HG03097 (cell line): Measurements from ENCODE around the gene EFNA5.

Experiments used
- ATAC-seq: cut with Tn5 transposase; IDR thresholded peaks from one replicate; pipeline ENCODE4 v1.9.1; 2021; ENCODE audit not compliant: unreplicated experiment, low FRiP score

EFNA5 gene

DNA sequence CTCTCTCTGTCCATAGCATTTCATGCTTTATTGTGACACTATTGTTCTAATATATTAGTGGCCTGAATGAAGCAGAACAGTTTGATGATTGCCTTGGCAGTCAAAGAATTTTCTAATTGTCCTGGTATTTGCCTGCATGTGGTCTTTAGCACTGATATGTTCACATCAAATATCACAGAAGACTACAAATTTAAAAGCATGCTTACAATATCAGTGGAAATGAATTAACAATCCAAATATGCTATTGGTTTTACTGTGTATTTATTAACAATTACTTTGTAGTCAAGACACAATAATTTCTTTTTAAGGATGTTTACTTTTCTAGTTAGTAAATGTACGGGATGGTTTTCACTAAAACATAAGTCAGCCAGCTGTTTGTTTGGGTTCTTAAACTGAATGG is 18.3 kb downstream of the EFNA5 start:
- no peak for ATAC-seq

DNA sequence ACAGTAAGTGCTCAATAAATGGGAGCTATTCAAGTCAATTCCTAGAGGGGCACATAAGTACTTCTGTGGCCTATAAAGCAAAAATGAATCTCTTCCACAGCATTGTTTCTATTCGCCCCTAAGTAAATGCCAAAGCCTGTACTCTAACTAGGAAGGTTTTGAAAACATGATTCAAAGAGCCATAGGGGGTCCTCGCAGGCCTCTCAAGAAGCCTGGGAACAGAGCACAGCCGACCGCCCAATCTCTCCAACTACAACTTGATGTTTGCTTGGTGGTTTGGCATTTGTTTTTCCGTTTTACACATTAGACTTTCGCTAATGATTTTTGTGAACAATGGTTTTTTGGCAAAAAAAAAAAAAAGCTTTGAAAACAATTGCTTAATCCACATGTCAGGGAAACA is 19.4 kb downstream of the EFNA5 start:
- no peak for ATAC-seq

DNA sequence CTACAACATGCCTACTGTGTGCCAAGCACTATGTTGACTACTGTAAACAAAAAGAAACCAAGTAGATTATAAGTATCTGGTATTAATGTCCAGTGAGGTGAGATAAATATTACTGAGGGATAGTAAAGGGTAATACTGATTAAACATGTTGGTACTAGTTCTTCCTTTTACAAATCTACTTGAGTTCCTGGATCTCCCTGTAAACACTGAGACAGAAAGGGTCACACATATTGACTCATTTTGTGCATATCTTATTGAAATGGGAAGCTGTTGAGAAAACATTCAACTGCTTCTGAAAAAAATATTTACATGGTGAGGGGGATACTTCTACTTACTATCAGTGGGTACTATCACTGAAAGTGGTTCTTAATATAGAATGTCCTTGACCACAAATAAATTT is 24.3 kb downstream of the EFNA5 start:
- no peak for ATAC-seq

DNA sequence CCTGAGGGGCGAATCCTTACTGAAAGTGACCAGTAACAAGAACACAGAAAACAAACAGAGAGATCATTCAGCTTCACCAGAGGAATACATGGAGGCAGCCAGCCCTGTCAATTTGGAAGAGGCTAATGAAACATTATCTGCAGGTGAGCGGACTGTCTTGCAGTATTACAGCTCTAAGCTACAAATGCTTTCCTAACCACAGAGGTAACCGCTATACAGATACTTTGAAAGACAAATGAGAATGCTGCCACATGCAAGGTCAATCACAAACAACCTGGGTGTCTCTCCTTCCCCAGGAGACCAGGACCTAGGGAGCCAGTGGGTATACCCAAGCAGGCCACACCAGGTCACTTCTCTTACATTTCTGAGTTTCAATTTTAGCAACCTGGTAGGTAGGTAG is 30.2 kb downstream of the EFNA5 start:
- ATAC-seq = no peak

DNA sequence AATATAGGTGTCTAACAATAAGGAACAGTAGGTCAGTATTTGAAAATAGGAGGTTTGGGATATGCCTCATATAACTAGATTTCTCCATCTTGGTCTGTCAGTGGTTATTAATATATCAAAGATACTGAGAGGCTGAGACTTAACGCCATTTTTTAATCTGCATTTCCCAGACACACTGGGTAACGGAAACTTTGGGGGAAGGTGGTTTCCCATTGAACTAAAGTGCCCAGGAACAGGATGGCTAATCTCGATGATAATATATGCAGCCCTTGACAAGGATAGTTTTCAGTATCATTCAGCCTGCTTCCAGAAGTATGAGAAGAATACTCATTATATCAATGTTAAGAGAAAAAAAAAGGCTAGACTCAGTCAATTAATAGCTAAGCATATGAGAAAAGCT is 30.7 kb downstream of the EFNA5 start:
- no peak for ATAC-seq

DNA sequence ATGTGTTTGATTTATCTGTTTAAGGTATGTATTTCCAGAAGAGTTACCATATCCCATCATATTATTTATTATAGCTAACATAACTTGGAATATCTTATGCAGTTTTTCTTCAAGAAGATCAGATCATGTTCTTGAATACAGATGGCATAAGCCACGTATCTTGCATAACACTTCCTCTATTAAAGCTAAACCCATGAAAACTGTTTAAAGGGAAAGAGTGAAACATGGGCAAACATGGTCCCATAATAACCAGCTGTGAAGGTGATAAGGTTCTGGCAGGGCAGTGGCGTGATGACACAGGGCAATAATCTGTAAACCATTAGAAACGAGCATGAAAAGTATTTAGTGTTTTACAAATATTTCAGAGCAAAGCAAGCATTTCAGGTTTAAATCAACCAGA is 34.2 kb downstream of the EFNA5 start:
- ATAC-seq = no peak

DNA sequence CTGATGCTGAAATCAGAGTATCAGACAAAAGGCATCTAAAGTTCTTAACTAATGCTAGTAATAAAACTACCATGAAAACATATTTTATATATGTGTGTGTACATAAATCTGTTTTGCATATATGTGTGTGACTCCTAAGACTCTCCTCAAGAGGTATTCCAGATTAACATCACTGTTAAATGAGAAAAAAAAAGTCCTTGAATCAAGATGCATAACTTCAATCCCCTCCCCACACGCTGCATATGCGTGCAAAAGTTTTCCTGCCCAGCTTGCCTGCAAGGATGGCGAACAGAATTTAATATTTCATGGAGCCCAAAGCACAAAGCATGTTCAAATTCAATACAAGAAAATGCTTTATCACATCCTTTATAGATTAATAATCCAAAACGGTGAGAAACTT is 34.7 kb downstream of the EFNA5 start:
- ATAC-seq = no peak

DNA sequence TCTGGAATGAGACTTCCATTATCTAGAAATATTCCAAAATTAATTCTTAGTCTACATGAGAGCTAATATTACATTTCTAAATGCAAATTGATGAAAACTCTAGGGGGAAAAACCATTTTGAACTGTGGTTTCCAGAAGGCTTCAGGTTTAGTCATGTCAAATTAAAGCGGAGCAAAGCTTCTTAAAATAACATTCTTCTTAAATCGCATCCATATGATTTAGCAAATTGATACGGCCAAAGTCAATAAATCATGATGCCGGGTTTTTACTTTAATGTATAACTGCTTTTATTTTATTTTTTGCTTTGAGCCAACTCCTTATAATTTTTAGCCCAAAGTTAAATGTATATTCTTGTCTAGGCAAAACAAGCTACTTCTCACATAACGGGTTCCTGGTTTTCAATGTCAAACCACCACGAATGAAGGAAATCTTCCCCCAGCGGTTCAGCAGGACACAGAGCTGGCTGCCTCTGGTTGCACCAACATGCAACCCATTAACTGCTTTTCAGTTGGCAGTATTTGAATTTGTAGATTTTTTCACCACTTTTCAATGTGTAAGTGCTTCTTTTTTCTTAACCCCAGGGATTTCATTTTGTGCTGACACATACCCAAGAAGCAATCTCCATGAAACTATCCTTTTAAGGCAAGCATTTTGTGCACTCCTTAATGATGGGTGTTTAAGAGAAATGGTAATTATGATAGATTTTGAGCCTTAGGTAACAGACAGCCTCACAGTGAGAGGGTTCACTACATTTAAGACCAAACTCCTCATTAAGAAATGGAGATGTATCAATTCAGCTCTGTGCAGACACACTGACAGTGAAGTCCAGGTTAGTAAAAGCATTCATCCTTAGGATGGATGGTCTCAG is 35.5 kb downstream of the EFNA5 start:
- no peak for ATAC-seq

DNA sequence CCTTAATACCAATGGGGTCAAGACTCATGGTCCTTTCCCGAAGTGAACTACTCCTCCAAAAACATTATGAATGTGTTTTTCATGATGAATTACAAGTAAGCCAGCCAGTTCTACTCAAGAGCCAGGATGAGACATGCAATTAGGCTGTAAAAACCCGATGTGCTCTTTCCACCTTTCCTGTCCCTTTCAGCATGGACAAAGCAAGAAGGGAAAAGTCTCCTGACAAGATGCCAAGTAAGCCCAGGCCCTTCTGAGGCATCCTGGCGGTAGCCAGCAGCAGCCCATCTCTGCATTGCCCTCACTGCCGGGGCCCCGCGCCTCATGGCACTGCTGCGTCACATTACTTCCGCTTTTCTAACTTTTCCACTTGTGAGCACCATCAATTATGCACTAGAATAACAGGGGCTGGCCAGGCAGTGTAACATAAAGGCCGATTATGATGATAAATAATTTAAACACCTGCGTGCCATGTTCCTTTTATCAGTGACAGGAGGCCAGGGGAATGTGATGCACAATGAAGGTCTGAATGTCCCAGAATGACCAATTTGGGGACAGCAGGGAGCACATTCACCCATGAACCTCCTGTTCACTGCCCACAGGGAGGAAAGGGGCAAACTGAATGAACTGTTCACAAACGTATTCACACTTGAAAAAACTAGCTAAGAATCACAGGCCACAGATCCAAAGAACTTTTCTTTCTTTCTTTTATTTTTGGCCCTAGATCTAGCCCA is 37.4 kb downstream of the EFNA5 start:
- no peak for ATAC-seq

DNA sequence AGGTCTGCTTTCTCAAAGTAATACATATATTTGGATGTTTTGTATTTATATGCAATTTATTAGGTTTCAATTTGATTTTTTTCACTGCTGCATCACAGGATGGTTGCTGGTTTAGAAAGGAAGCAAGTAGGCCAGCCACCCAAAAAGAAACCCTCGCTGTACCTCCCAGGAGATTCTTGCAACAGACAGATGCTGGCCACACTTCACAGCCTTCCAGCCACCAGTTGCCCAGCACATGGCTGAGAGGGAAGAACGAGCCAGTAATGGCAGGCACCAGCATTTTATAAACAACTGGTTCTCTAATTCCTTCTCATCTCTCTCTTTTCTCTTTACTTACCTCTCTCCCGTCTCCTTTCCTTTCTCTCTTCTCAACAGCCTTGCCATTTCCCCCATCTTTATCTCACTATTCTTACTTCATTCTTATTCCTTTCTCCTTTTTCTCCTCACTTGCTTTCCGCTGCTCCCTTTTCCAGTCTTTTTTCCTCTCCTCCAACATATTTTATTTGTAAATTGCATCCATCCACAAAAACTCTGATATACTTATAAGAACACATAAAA is 38.9 kb downstream of the EFNA5 start:
- no peak for ATAC-seq

DNA sequence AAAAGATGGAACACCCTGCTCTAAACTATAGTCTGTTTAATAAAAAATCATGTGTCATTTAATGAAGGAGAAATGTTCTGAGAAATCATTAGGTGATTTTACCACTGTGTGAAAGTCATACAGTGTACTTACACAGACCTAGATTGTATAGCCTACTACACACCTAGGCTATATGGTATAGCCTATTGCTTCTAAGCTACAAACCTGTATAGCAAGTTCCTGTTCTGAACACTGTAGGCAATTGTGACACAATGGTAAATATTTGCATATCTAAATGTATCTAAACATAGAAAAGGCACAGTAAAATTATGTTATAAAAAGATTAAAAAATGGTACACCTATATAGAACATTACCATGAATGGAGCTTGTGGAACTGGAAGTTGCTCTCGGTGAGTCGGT is 40.6 kb downstream of the EFNA5 start:
- ATAC-seq = no peak

DNA sequence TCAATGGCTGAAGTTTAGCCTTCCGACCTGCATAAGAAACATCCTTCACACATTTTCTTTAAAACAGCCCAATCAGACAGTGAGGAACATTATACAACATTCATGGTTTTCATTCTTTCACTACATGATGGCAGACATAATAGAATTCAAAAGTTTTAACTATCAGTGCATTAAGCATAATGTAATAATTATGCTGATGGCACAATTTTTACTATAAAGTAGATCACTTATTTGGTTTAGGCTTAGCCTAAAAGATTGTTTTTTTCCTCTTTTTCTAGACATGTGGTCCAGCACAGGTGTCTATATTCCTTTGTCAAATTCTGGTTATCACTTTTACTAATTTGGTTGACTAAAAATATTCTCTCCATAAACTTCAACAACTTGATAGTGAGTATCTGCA is 46.5 kb downstream of the EFNA5 start:
- no peak for ATAC-seq

DNA sequence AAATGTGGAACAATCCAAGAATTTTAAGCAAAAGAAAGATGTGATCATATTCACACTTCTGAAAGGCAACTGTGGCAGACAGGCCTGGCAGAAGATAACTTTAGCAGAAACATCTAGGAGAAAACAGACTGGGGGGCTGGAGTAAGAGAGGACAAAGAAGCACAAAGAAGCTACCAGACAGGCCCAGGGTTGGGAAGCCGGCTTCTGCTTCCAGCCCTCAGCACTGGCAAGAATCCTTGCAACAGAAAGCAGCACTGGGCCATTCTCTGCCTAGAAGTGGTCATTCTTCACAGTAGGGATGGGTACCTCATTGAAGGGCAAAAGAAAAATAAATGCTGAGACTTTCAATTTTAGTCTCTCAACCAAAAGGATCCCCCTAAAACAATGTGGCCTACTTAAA is 49.6 kb downstream of the EFNA5 start:
- ATAC-seq = no peak

DNA sequence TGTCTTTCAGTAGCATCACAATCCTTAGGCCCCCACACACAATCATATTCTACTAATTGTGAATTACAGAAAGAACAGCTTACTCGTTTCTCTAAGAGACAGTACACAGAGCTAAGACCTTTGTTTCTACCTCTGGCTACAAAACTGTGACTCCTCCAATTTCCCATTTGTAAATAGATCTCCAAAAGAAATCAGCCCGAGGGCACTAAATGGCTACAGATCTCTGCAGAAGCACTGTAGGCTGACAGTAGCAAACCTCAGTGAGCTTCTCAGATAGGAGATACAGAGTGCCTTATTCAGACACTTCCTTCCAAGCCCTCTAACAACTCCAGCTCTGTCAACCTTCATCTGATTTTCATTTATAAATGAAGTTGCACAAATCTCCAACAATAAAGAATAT is 51.0 kb downstream of the EFNA5 start:
- ATAC-seq = no peak

DNA sequence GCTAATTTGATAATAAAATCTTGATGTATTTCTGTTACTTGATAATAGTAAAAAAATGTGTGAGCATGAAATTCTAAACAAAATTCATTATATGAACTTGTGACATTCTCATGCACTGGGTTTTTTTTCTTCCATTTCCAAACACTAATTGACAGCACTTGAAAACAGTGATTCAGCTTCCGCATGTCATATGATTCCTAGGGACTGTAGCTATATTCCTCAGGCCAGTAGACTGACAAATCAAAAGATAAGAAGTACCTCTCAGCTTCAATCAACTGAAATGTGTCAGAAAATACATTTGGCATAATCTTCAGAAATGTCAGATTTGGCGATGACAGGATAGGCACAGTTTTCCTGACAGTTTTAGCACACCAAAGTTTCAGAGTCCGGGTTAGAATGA is 52.5 kb downstream of the EFNA5 start:
- ATAC-seq = no peak

DNA sequence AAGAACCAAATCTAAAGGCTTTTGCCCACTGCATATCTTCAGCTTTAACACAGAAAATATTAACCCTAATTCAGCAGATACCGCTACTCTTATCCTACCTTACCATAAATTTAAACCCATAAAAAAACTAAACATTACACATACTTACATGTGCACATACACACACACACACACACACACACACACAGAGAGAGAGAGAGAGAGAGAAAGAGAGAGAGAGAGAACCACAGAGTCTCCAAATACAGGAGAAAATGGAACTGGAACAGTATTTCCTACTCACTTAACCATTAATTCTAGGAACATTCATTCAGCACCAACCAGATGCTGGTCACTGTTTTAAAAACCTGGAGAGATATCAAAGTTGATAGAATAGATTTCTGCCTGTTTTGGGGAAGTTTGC is 53.7 kb downstream of the EFNA5 start:
- no peak for ATAC-seq

DNA sequence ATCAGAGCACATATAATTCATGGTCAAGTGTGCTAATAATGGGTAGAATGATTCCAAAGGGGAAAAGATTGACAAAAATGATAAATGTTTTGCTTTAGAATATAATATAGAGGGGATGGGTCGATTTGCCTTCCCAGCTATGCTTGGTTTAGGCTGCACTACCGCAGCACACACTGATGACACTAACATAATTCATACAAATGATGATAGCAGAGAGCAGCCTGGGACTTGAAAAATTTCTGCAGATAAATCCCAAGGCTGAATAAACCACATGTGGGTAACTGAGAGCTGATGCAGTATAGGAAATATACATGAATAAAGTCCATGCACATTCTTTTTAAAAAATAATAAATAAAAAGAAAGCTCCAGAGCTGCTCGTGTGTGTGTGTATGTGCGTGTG is 54.5 kb downstream of the EFNA5 start:
- ATAC-seq = no peak

DNA sequence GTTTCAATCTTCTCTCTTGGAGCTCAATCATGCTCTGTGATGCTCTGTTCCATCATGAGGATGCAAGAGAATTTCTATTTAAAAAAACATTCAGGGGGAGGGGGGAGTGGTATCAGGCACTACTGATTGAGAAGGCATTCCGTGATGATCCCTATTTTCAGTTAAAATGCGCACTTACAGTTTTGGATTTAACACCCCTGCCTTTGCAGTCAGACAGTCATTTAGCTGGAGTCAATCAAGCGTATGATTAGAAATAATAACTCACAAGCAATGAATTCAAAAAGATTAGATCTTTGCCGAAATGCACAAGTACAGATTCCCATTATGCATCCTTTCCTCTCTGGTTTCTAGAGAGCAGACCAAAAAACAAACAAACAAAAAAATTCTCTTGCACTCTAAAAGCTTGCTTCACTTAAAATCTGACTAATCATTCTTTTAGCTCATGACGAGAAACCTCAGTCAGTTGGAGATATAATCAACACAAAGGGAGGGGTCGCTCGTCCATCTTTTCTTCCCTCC is 55.4 kb downstream of the EFNA5 start:
- ATAC-seq = no peak

DNA sequence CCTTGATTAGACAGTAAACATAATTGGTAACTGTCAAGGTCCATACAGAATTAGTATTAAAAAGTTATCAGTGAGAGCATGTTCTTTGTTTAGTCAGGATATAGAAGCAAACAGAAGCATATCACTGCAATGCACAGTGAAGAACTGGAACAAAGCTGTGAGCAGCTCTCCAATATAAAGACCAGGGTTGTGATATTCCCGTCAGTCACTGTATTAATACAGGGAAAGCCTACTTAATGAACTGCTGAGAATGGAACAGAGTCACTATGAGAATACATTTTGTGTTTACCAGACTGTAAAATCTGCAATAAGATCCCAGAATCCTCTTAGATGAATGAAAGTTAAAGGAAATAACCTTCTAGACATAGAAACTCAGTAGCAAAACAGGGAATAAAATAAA is 58.2 kb downstream of the EFNA5 start:
- ATAC-seq = no peak

DNA sequence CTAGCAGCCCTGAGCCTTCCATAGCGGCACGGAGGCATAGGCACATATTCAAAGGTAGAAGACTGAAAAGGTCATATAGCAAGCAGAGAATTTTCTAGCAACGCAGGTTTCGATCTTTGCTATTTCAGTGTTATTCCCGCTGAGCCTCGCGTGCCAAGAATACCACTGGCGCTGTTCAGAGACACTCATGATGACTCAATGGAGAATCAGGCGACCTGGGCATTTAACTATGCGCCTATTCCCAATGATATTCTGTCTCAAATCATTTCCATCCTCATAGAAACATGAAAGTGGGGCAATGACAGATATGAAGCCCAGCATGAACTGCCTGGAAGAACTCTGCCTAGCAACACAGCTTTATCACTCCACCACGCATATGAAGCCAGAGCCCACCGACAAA is 59.9 kb downstream of the EFNA5 start:
- ATAC-seq = no peak

DNA sequence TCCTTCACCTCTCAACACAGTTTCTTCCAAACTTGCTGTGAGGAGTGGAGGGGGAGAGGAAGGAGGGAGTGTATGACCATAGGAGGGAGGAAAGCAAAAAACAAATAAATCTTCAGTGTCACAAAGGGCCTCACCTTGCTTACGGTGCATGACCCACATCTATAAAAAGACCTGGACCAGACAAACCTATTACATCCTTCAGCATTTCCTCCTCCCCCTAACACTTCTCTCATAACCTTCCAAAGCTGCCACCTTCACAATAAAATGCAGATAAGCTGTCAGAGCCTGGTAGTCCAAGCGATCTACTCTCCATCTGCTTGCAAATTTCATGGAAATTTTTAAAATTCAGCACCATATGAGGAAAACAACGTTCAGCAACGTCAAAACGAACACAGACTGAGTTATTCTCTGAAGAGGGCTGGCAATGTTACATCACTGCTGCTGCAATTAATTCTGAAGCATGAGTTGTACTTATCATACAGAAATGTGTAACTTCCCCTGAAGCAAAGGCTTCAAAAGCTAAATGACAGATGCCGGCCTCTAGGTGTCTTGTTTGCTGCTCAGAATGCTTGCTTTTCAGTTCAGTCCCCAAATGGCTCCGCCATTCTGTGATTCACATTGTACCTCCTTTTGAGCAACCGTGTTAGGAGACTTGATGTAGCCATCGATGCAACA is 62.9 kb downstream of the EFNA5 start:
- no peak for ATAC-seq
